ENCODE data around the gene CTNNA3. TPM values are rescaled to one million over a fixed set of nuclear protein-coding genes. Genes with fewer than 3 reads are reported as not detected.

Gene CTNNA3
- total RNA-seq, 2 donors from 2014 or later, result under 0.01 to 0.33 TPM

GRCh38 chr10:66792441-66792840 lies 903.6 kb downstream of the CTNNA3 start:
- ATAC-seq, result no peak
- no peak overlapping the region for H3K27ac ChIP-seq
- no peak for TF ChIP-seq POLR2A (IDR thresholded peaks at IDR 0.05)
- no peak overlapping the region for H3K4me3 ChIP-seq
- no peaks in the 10 kb centered on the region for H3K4me1 ChIP-seq
- H3K36me3 ChIP-seq (replicated peaks in 1 of 2; ENCODE audit: insufficient read depth in 1 of 2, low read depth in 2 of 2), result no peaks in the 10 kb centered on the region
- H3K27me3 ChIP-seq, result no peaks in the 10 kb centered on the region
- intact Hi-C loops (cut with DNase I), result no loop called here
- no peaks in the 10 kb centered on the region for H3K9me3 ChIP-seq
- DNase-seq, result no peak

GRCh38 chr10:66788178-66788987 lies 907.6 kb downstream of the CTNNA3 start:
- H3K27me3 ChIP-seq, result no peaks in the 10 kb centered on the region
- H3K36me3 ChIP-seq (replicated peaks in 1 of 2; ENCODE audit: insufficient read depth in 1 of 2, low read depth in 2 of 2), result no peaks in the 10 kb centered on the region
- no peak for ATAC-seq
- 55 to 65% methylated on average over 7 of the region's 7 CpGs for WGBS, 2 donors
- no peaks in the 10 kb centered on the region for H3K4me1 ChIP-seq
- H3K27ac ChIP-seq, result no peak overlapping the region
- DNase-seq, result no peak
- no peak overlapping the region for H3K4me3 ChIP-seq
- intact Hi-C loops (cut with DNase I), result no loop called here
- no peaks in the 10 kb centered on the region for H3K9me3 ChIP-seq
- TF ChIP-seq POLR2A (IDR thresholded peaks at IDR 0.05) (no peak), CTCF (IDR thresholded peaks at IDR 0.05) (no peak)

GRCh38 chr10:66786709-66787108 lies 909.3 kb downstream of the CTNNA3 start:
- no peaks in the 10 kb centered on the region for H3K36me3 ChIP-seq (replicated peaks in 1 of 2; ENCODE audit: insufficient read depth in 1 of 2, low read depth in 2 of 2)
- intact Hi-C loops (cut with DNase I), result no loop called here
- ATAC-seq, result no peak
- 57 to 76% methylated on average over 1 of the region's 1 CpG for WGBS, 2 donors
- no peaks in the 10 kb centered on the region for H3K9me3 ChIP-seq
- no peak overlapping the region for H3K4me3 ChIP-seq
- no peaks in the 10 kb centered on the region for H3K4me1 ChIP-seq
- DNase-seq, result no peak
- H3K27ac ChIP-seq, result no peak overlapping the region
- TF ChIP-seq POLR2A (IDR thresholded peaks at IDR 0.05) (no peak), CTCF (IDR thresholded peaks at IDR 0.05) (no peak)
- no peaks in the 10 kb centered on the region for H3K27me3 ChIP-seq

DNA sequence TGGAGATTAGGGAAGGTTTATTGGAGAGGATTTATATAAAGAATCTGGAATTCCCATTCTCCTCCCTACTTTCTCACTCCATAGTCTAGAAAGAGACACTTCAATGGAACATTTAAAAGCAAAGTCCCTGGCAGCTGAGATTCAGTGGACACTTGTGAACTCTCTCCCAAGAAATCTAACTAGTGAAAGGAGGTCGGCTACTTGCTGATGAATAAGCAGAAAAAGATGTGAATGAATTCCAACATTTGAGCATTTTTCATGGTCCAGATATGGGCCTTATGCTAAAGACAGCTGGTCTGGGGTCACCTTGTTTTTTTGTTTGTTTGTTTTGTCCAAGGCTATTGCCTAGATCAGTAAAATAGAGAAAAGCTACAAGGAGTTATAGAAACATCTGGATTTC lies 911.2 kb downstream of the CTNNA3 start:
- Histone ChIP-seq H3K36me3 (replicated peaks in 1 of 2; ENCODE audit: insufficient read depth in 1 of 2, low read depth in 2 of 2) (no peaks in the 10 kb centered on the region), H3K4me3 (no peak overlapping the region), H3K4me1 (no peaks in the 10 kb centered on the region), H3K27me3 (no peaks in the 10 kb centered on the region), H3K9me3 (no peaks in the 10 kb centered on the region), H3K27ac (no peak overlapping the region)
- intact Hi-C loops (cut with DNase I), result no loop called here
- DNase-seq, result no peak
- WGBS, 2 donors, result 38 to 72% methylated on average over 1 of the region's 1 CpG
- no peak for ATAC-seq
- TF ChIP-seq CTCF (IDR thresholded peaks at IDR 0.05) (no peak), POLR2A (IDR thresholded peaks at IDR 0.05) (no peak)

DNA sequence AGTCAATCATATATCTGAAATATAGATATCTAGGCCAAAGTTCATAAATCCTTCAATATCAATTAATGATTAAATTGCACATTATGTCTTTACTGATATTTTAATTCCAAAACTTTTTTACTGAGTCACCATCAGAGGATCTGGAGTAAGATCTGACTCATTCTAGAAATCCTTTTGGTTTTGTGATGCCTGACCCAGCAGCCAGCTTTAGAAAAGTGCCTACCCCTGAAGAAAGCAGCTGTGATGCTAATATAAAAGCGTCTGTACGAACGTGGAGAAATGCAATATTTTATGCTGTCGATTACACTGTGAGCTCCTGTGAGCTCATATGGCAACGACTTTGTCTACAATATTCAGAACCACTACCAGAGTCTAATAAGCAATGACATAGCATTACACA lies 912.7 kb downstream of the CTNNA3 start:
- DNase-seq (no peak), ATAC-seq (no peak)
- H3K9me3 ChIP-seq, result no peaks in the 10 kb centered on the region
- H3K36me3 ChIP-seq (replicated peaks in 1 of 2; ENCODE audit: insufficient read depth in 1 of 2, low read depth in 2 of 2), result no peaks in the 10 kb centered on the region
- no peak overlapping the region for H3K4me3 ChIP-seq
- no peak for TF ChIP-seq POLR2A (IDR thresholded peaks at IDR 0.05)
- no peak for TF ChIP-seq CTCF (IDR thresholded peaks at IDR 0.05)
- H3K27ac ChIP-seq, result no peak overlapping the region
- H3K27me3 ChIP-seq, result no peaks in the 10 kb centered on the region
- WGBS, 2 donors, result 75 to 80% methylated on average over 5 of the region's 5 CpGs
- H3K4me1 ChIP-seq, result no peaks in the 10 kb centered on the region
- intact Hi-C loops (cut with DNase I), result no loop called here
